Endodermal cell (in vitro differentiated cells): Measurements from ENCODE around the gene ATP10D. TPM values are rescaled to one million over a fixed set of nuclear protein-coding genes. Genes with fewer than 3 reads are reported as not detected.

ENCODE experiments used
- DNase-seq: peaks from one replicate; pipeline ENCODE4 v3.0.0-alpha.2; 2017
- H3K27ac ChIP-seq: 2 replicates; pipeline ENCODE4 v1.5.1; 2013; ENCODE audit warnings: mild to moderate bottlenecking, low read depth, low read length, moderate library complexity
- H3K27me3 ChIP-seq: 2 replicates; pipeline ENCODE4 v1.6.1; 2013; ENCODE audit warnings: mild to moderate bottlenecking, low read length, moderate library complexity; ENCODE audit not compliant: insufficient read depth, control insufficient read depth, poor library complexity, severe bottlenecking
- H3K36me3 ChIP-seq: 2 replicates; pipeline ENCODE4 v1.7.0; 2013; ENCODE audit warnings: mild to moderate bottlenecking, low read length, moderate library complexity; ENCODE audit not compliant: control insufficient read depth, insufficient read depth
- H3K4me1 ChIP-seq: one replicate; pipeline ENCODE4 v1.7.0; 2013; ENCODE audit warnings: low read length; ENCODE audit not compliant: control insufficient read depth, insufficient read depth
- H3K4me3 ChIP-seq: 2 replicates; pipeline ENCODE4 v1.5.1; 2013; ENCODE audit warnings: mild to moderate bottlenecking, low read length, moderate library complexity
- H3K9ac ChIP-seq: 2 replicates; pipeline ENCODE4 v1.6.1; 2013; ENCODE audit warnings: mild to moderate bottlenecking, low read length, moderate library complexity; ENCODE audit not compliant: poor library complexity, severe bottlenecking; ENCODE audit errors: extremely low read depth
- H3K9me3 ChIP-seq: 2 replicates; pipeline ENCODE4 v1.6.1; 2013; ENCODE audit warnings: mild to moderate bottlenecking, low read length, moderate library complexity; ENCODE audit not compliant: control insufficient read depth
- H3K27ac Mint-ChIP-seq: 2 replicates; pipeline ENCODE4 v1.8.0; 2020; ENCODE audit warnings: mixed read lengths
- H3K27me3 Mint-ChIP-seq: 2 replicates; pipeline ENCODE4 v1.8.0; 2021; ENCODE audit warnings: mild to moderate bottlenecking, mixed read lengths; ENCODE audit not compliant: insufficient read depth
- H3K36me3 Mint-ChIP-seq: 2 replicates; pipeline ENCODE4 v1.8.0; 2020; ENCODE audit warnings: low read depth, mixed read lengths
- H3K4me1 Mint-ChIP-seq: 2 replicates; pipeline ENCODE4 v1.8.0; 2020; ENCODE audit warnings: mixed read lengths
- H3K4me3 Mint-ChIP-seq: 2 replicates; pipeline ENCODE4 v1.8.0; 2020; ENCODE audit warnings: mild to moderate bottlenecking, moderate library complexity, mixed read lengths
- H3K9me3 Mint-ChIP-seq: 2 replicates; pipeline ENCODE4 v1.8.0; 2020; ENCODE audit warnings: mild to moderate bottlenecking, mixed read lengths
- CTCF ChIP-seq: fragments of 200-600 bp; sonication (generic); conservative IDR thresholded peaks from 2 replicates; pipeline ENCODE4 v1.5.0; 2021; ENCODE audit warnings: antibody characterized with exemption, mild to moderate bottlenecking
- WGBS, 2 experiments: methylation state at CpG; one replicate each; pipeline versions ENCODE4 v1.1.5 to v1.1.7; 2013; ENCODE audit warnings: missing lambda C conversion rate in 2 of 2, mixed read lengths in 1 of 2; ENCODE audit not compliant: insufficient coverage in 1 of 2, insufficient read length in 1 of 2; 5-methylcytosine and 5-hydroxymethylcytosine counted together
- total RNA-seq, 2 donors: library from RNA; stranded (reverse); fragmentation: NEBNext Ultra II Directional in 1 of 2; extraction: Animal tissue kit (Norgen Biotek cat#: 25700) in 1 of 2; gene quantifications; 2 replicates in 1 of 2; 3 replicates in 1 of 2; pipeline ENCODE4 v1.2.1, GENCODE V29; 2021

ATP10D gene
- total RNA-seq, 2 donors from 2014 or later, result 0.27 to 1.1 TPM

- WGBS, 2 experiments, result 97% methylated on average over 2 of the region's 3 CpGs; no CpG with 5 or more reads in 1 of the 2 experiments
- H3K9me3 Mint-ChIP-seq, result peaks cover 5% of the 10 kb centered on the region
These were observed 3.6 kb downstream of the ATP10D start for GRCh38 chr4:47488706-47489105.

GRCh38 chr4:47490550-47490949 lies 5.5 kb downstream of the ATP10D start:
- H3K4me1 Mint-ChIP-seq, result peaks cover 11% of the 10 kb centered on the region
- Histone ChIP-seq H3K4me1 (no peaks in the 10 kb centered on the region), H3K9me3 (peaks cover 8% of the 10 kb centered on the region), H3K9ac (no peak overlapping the region), H3K27me3 (peaks cover 20% of the 10 kb centered on the region), H3K4me3 (no peak overlapping the region), H3K27ac (no peak overlapping the region), H3K36me3 (no peaks in the 10 kb centered on the region)
- no peak overlapping the region for H3K4me3 Mint-ChIP-seq
- H3K9me3 Mint-ChIP-seq, result peaks cover 5% of the 10 kb centered on the region
- DNase-seq, result peak; percentile 72
- peak; percentile 80 for TF ChIP-seq CTCF
- no peak overlapping the region for H3K27ac Mint-ChIP-seq
- H3K36me3 Mint-ChIP-seq, result no peaks in the 10 kb centered on the region
- H3K27me3 Mint-ChIP-seq, result peaks cover 19% of the 10 kb centered on the region
- WGBS, 2 experiments, result 54 to 65% methylated on average over 4 of the region's 4 CpGs

More at GRCh38 chr4:47488706-47489105, 3.6 kb downstream of the ATP10D start:
- Mint-ChIP-seq H3K4me1 (peaks cover 12% of the 10 kb centered on the region), H3K27me3 (peaks cover 25% of the 10 kb centered on the region), H3K36me3 (no peaks in the 10 kb centered on the region), H3K4me3 (no peak overlapping the region), H3K27ac (no peak overlapping the region)
- TF ChIP-seq CTCF, result no peak
- H3K36me3 ChIP-seq, result no peaks in the 10 kb centered on the region
- H3K9me3 ChIP-seq, result peaks cover 8% of the 10 kb centered on the region
- H3K27me3 ChIP-seq, result peaks cover 29% of the 10 kb centered on the region
- no peak overlapping the region for H3K4me3 ChIP-seq
- H3K9ac ChIP-seq, result no peak overlapping the region
- no peaks in the 10 kb centered on the region for H3K4me1 ChIP-seq
- H3K27ac ChIP-seq, result no peak overlapping the region
- no peak for DNase-seq

- no peaks in the 10 kb centered on the region for H3K36me3 Mint-ChIP-seq
- Histone ChIP-seq H3K27ac (no peak overlapping the region), H3K9me3 (peaks cover 7% of the 10 kb centered on the region), H3K27me3 (no peaks in the 10 kb centered on the region), H3K9ac (no peak overlapping the region), H3K36me3 (no peaks in the 10 kb centered on the region), H3K4me3 (no peak overlapping the region), H3K4me1 (no peaks in the 10 kb centered on the region)
- peaks cover 2% of the 10 kb centered on the region for H3K27me3 Mint-ChIP-seq
- 80 to 92% methylated on average over 1 to 3 of the region's 3 CpGs for WGBS, 2 experiments
- DNase-seq, result no peak
- TF ChIP-seq CTCF, result no peak
- peaks cover 5% of the 10 kb centered on the region for H3K9me3 Mint-ChIP-seq
- peaks cover 4% of the 10 kb centered on the region for H3K4me1 Mint-ChIP-seq
- no peak overlapping the region for H3K4me3 Mint-ChIP-seq
- no peak overlapping the region for H3K27ac Mint-ChIP-seq
These were observed 8.4 kb downstream of the ATP10D start for GRCh38 chr4:47493238-47494123.
